NT2/D1 (cell line): ENCODE results near the gene SYNDIG1.
"Not testable (repeated sequence)": the region's sequence is repeated elsewhere in the genome, so short reads cannot be mapped to it uniquely, and the experiment has no call there.

Experiments
- DNase-seq: peaks from one replicate; pipeline ENCODE4 v3.0.0-alpha.2; 2011; ENCODE audit warnings: low read depth, low spot score
- H3K27me3 ChIP-seq: 2 replicates; pipeline ENCODE4 v1.6.0; 2011; ENCODE audit warnings: mild to moderate bottlenecking; ENCODE audit not compliant: insufficient read length, insufficient read depth
- H3K36me3 ChIP-seq: 2 replicates; pipeline ENCODE4 v1.6.1; 2011; ENCODE audit warnings: mild to moderate bottlenecking, low read length, mixed read lengths; ENCODE audit not compliant: insufficient read depth, insufficient read length
- H3K4me1 ChIP-seq: 2 replicates; pipeline ENCODE4 v1.5.1; 2011; ENCODE audit not compliant: insufficient read depth, insufficient read length
- H3K4me3 ChIP-seq: 2 replicates; pipeline ENCODE4 v1.5.1; 2011; ENCODE audit warnings: low read depth; ENCODE audit not compliant: insufficient read length
- H3K9ac ChIP-seq: 2 replicates; pipeline ENCODE4 v1.6.0; 2011; ENCODE audit warnings: low read depth; ENCODE audit not compliant: insufficient read length
- H3K9me3 ChIP-seq: 2 replicates; pipeline ENCODE4 v1.5.1; 2011; ENCODE audit warnings: mild to moderate bottlenecking, low read length; ENCODE audit not compliant: insufficient read depth
- SUZ12 ChIP-seq: IDR thresholded peaks from 2 replicates; pipeline ENCODE4 v1.6.1; 2011; ENCODE audit not compliant: insufficient read length, insufficient read depth; ENCODE audit errors: extremely low read depth
- YY1 ChIP-seq: IDR thresholded peaks from 2 replicates; pipeline ENCODE4 v1.6.1; 2011; ENCODE audit not compliant: insufficient read length, insufficient read depth
- ZNF274 ChIP-seq: IDR thresholded peaks from 2 replicates; pipeline ENCODE4 v1.6.1; 2011; ENCODE audit warnings: mild to moderate bottlenecking, low read depth, low read length

The SYNDIG1 gene

DNA sequence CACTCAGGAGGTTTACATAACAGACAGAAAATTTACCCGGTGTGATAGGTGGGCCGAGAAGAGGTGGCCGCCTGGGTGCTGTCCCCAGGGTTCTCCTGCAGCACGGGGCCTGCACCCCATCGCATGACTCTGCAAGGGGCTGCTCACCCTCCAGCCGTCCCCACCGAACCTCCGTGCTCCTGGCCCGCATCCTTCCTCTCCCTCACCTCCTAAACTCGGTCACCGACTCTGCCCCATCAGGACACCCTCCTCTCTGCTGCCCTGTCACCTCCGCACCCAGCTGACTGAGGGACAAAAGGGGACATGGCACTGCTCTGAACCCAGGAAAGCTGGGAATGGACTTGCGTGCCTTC lies 147.6 kb downstream of the SYNDIG1 start:
- Histone ChIP-seq H3K36me3 (no peaks in the 10 kb centered on the region), H3K4me1 (no peaks in the 10 kb centered on the region), H3K9ac (no peak overlapping the region), H3K4me3 (no peak overlapping the region), H3K9me3 (no peaks in the 10 kb centered on the region), H3K27me3 (no peaks in the 10 kb centered on the region)
- DNase-seq: no peak
- TF ChIP-seq SUZ12: no peak
- TF ChIP-seq ZNF274: no peak
- no peak for TF ChIP-seq YY1

DNA sequence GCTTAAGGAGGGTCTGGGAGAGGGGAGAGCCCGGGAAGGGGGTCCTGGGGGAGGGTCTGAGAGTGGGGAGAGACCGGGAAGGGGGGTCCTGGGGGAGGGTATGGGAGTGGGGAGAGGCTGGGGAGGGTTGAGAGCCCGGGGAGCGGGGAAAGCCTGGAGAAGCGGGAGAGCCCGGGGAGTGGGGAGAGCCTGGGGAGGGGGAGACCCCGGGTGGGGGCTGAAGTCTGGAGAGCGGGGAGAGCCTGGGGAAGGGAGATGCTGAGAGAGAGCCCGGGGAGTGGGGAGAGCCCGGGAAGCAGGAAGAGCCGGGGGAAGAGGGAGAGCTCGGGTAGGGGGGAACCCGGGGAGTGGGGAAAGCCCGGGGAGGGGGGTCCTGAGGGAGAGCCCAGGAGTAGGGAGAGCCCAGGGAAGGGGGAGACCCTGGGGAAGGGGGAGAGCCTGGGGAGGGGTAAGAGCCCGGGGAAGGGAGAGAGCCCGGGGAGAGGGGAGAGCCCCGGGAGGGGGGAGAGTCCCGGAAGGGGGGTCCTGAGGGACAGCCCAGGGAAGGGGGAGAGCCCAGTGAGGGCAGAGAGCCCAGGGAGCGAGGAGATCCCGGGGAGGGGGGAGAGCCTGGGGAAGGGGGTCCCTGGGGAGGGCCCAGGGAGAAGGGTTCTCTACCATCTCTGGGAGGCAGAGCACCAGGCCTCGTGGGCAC lies 148.5 kb downstream of the SYNDIG1 start:
- Histone ChIP-seq H3K27me3 (no peaks in the 10 kb centered on the region), H3K4me3 (no peak overlapping the region), H3K4me1 (no peaks in the 10 kb centered on the region), H3K9ac (no peak overlapping the region), H3K9me3 (no peaks in the 10 kb centered on the region), H3K36me3 (no peaks in the 10 kb centered on the region)
- no peak for DNase-seq
- TF ChIP-seq YY1 (no peak), ZNF274 (no peak), SUZ12 (no peak)

DNA sequence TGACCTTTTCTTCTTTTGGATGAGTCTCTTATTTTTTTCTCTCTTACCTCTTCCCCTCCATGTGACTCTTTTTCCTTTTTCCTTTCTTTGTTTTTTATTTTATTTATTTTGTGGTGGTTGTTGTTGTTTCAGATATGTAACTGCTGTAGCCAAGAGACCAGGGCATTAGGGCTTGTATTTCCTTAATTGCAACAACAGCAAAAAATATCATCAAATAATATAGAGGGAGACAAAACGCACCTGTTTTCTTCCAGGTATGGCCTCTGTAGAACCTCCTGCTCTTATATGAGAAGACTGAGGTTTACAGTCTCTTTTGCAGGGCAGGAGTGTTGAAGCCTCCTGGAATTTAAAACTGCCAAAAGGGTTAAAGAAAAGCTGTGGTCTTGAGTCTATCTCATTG lies 149.3 kb downstream of the SYNDIG1 start:
- no peak overlapping the region for H3K4me3 ChIP-seq
- H3K9ac ChIP-seq: no peak overlapping the region
- H3K4me1 ChIP-seq: no peaks in the 10 kb centered on the region
- no peaks in the 10 kb centered on the region for H3K27me3 ChIP-seq
- no peaks in the 10 kb centered on the region for H3K36me3 ChIP-seq
- DNase-seq: no peak
- no peaks in the 10 kb centered on the region for H3K9me3 ChIP-seq
- TF ChIP-seq YY1 (no peak), SUZ12 (no peak), ZNF274 (no peak)

DNA sequence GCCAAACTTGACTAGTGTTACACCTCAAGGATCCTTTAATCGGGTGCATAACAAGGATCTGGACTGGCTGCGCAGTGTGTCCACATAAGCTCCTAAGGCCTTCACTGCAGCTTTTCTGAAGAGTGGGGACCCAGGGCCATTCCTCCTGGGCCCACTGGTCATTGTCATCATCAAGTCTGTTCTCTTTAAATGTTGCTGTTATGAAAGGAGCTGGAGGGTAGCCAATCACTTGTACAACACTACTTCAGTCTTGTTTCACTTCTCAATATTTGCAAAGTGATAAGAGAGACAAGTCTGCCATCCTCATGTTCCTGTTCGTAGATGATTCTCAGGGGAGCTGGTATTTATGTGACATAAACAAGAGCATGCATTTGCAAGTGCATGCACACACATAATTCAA lies 149.8 kb downstream of the SYNDIG1 start:
- Histone ChIP-seq H3K9me3 (no peaks in the 10 kb centered on the region), H3K4me1 (no peaks in the 10 kb centered on the region), H3K27me3 (no peaks in the 10 kb centered on the region), H3K9ac (no peak overlapping the region), H3K4me3 (no peak overlapping the region), H3K36me3 (no peaks in the 10 kb centered on the region)
- DNase-seq: no peak
- no peak for TF ChIP-seq ZNF274
- TF ChIP-seq SUZ12: no peak
- no peak for TF ChIP-seq YY1

- no peaks in the 10 kb centered on the region for H3K36me3 ChIP-seq
- H3K27me3 ChIP-seq: no peaks in the 10 kb centered on the region
- DNase-seq: no peak
- H3K9ac ChIP-seq: no peak overlapping the region
- H3K4me3 ChIP-seq: no peak overlapping the region
- H3K9me3 ChIP-seq: no peaks in the 10 kb centered on the region
- TF ChIP-seq ZNF274 (no peak), SUZ12 (no peak), YY1 (no peak)
- H3K4me1 ChIP-seq: no peaks in the 10 kb centered on the region
Measured at GRCh38 chr20:24620937-24621519, 151.6 kb downstream of the SYNDIG1 start.

DNA sequence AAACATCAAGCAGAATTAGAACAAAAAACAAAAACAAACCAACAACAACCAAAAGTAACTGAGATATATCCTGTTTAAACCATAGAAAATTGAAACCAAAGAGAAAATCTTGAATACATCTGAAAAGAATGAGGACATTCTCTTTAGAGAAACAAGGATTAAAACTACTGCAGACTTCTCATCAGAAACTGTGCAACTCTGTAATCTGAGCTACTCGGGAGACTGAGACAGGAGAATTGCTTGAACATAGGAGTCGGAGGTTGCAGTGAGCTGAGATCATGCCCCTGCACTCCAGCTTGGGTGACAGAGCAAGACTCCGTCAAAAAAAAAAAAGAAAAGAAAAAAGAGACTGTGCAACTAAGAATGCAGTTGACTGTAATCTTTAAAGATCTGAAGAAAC lies 153.4 kb downstream of the SYNDIG1 start:
- Histone ChIP-seq H3K27me3 (no peaks in the 10 kb centered on the region), H3K4me3 (no peak overlapping the region), H3K4me1 (no peaks in the 10 kb centered on the region), H3K9ac (no peak overlapping the region), H3K9me3 (no peaks in the 10 kb centered on the region), H3K36me3 (no peaks in the 10 kb centered on the region)
- TF ChIP-seq ZNF274 (no peak), YY1 (no peak)
- DNase-seq: no peak

DNA sequence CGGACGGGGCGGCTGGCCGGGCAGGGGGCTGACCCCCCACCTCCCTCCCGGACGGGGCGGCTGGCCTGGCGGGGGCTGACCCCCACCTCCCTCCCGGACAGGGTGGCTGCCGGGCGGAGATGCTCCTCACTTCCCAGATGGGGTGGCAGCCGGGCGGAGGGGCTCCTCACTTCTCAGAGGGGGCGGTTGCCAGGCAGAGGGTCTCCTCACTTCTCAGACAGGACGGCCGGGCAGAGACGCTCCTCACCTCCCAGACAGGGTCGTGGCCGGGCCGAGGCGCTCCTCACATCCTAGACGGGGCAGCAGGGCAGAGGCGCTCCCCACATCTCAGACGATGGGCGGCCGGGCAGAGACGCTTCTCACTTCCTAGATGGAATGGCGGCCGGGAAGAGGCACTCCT lies 156.7 kb downstream of the SYNDIG1 start:
- not testable (repeated sequence) for H3K9ac ChIP-seq, H3K9me3 ChIP-seq, H3K27me3 ChIP-seq, H3K4me3 ChIP-seq, DNase-seq, H3K4me1 ChIP-seq, H3K36me3 ChIP-seq

DNA sequence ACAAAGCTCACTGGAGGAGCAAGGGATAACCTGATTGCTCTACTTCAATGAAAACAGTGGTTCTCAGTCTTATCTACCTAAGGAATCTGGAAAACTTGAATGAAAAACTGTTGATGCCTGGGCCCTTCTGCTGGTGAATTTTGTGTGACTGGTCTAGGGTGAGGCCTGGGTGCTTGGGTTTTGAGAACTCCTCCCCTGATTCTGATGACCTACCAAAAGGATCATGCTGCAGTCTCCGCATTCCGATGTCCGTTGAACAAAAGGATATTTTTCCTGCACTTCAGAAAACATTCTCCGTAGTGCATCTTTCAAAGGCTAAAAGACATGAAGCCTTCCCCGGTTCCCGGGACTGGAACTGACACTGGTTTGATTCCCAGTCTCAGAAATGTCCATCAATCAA lies 157.9 kb downstream of the SYNDIG1 start:
- Histone ChIP-seq H3K4me3 (no peak overlapping the region), H3K9me3 (no peaks in the 10 kb centered on the region), H3K9ac (no peak overlapping the region), H3K4me1 (no peaks in the 10 kb centered on the region), H3K27me3 (no peaks in the 10 kb centered on the region), H3K36me3 (no peaks in the 10 kb centered on the region)
- no peak for DNase-seq
- TF ChIP-seq SUZ12 (no peak), ZNF274 (no peak), YY1 (no peak)
